HG02759 (cell line): ENCODE measurements around the gene ENTPD5.
"Not testable (repeated sequence)": the region's sequence is repeated elsewhere in the genome, so short reads cannot be mapped to it uniquely, and the experiment has no call there.

ENCODE experiments used
- ATAC-seq: cut with Tn5 transposase; IDR thresholded peaks from one replicate; pipeline ENCODE4 v1.9.1; 2021; ENCODE audit warnings: mild to moderate bottlenecking, moderate library complexity; ENCODE audit not compliant: unreplicated experiment

Gene ENTPD5

DNA sequence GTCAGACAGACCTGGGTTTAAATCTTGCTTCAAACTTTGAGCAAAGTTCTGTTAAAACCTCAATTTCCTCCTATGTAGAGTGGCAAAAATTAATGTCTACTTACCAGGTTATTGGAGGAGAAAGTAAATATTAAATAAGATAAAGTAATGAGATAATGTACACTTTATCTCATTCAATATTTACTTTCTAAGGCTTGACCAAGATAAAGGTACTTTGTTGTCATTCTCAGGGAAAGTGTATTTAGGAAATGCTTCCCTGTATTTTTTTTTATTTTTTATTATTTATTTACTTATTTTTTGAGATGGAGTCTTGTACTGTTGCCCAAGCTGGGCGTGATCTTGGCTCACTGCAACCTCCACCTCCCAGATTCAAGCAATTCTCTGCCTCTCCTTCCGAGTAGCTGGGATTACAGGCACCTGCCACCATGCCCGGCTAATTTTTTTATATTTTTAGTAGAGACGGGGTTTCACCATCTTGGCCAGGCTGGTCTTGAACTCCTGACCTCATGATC, 73.9 kb downstream of the ENTPD5 start:
- ATAC-seq: no peak

- no peak for ATAC-seq
Measured at GRCh38 chr14:73944432-73945158, 74.5 kb downstream of the ENTPD5 start.

GRCh38 chr14:73943083-73943482, 76.0 kb downstream of the ENTPD5 start:
- ATAC-seq: no peak

- no peak for ATAC-seq
Measured at GRCh38 chr14:73942180-73942579, 76.9 kb downstream of the ENTPD5 start.

DNA sequence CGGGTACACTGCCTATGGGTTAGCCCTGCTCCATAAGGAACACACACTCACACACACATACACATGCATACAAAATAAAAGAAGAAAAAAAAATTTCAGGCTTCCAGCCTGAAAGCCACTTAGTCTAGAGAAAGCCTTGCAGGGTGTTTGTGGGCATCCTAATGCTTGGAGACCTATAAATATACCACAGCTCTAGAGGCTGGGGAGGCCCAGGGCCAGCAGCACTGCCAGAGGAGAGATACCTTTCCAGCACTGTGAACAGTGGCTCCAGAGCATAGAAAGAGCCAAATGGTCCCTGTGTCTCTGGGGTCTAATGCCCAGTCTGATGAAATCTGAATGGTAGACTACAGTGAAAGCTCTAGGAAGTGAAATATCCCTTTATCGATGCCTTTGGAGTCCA, 82.1 kb downstream of the ENTPD5 start:
- no peak for ATAC-seq

DNA sequence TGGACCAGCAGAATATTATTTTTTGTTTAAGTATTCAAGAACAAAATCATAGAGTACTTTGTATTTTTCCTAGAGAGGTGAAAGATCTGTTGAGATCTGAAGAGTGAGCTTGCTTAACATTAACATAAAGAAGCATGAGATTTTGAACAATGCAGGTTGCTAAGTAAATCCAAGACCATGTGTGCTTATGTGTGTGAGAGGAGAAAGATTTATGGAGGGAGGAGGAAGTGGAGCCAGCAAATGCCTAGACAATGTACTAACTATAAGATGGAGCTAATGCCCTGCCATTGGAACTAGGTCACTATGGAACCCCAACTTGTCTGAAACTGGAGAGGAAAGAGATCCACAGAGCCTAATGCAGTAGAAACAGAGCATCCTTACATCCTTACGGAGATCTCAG, 82.5 kb downstream of the ENTPD5 start:
- ATAC-seq: no peak

GRCh38 chr14:73935666-73936065, 83.4 kb downstream of the ENTPD5 start:
- ATAC-seq: no peak

DNA sequence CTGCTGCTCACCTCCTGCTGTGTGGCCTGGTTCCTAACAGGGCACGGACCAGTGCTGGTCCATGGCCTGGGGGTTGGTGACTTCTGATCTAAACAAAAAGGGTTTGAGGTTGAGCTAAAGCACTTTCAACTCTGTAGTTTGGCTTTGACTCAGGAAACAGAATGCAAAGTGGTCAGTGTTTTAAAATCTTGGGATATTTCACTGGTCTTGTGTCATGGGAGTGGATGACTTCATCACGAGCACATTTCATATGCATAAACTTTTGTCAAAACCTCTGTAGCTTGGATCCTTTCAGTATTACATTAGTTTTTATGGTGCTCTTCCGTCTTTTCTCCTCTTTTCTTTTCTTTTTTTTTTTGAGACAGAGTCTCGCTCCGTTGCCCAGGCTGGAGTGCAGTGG, 94.8 kb downstream of the ENTPD5 start:
- no peak for ATAC-seq

DNA sequence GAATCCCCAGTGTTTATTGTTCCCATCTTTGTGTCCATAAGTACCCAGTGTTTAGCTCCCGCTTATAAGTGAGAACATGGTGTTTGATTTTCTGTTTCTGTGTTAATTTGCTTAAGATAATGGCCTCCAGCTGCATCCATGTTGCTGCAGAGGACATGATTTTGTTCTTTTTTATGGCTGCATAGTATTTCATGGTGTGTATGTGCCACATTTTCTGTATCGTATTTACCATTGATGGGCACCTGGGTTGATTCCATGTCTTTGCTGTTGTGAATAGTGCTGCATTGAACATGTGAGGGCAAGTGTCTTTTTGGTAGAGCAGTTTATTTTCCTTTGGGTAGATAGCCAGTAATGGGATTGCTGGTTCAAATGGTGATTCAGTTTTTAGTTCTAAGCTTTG, 99.6 kb downstream of the ENTPD5 start:
- ATAC-seq: not testable (repeated sequence)

DNA sequence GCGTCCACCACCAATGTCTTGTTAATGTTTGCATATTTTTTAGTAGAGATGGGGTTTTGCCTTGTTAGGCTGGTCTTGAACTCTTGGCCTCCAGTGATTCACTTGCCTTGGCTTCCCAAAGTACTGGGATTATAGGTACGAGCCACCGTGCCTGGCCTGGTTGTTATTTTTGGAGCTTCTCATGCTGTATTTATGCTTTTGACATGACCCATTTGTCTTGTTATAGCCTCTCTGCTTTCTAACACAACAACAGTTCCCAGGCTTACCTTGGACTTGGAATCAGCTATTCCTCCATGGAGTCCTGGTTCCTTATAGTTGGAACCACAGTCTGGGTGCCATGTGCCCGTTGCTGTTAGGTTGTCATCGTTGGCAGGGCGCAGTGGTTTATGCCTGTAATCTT, 102.8 kb downstream of the ENTPD5 start:
- ATAC-seq: no peak

DNA sequence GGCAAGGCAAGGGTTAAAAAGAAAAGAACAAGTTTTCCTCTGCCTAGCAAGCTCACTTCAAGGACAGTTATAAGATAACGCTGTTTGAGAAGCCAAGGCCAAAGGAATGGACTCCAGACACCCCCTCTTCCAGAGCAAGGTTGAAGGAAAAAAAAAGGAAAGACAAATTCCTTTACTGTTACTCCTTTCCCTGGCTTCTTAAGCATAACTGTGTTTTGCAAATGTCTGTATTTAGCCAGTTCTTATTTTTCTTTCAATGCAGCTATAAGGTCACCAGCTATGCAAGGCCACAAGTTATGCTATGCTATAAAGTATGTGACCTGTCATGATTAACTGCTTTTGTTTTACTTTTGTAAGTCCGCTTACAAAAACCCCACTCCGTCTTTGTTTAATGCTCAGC, 105.8 kb downstream of the ENTPD5 start:
- no peak for ATAC-seq

DNA sequence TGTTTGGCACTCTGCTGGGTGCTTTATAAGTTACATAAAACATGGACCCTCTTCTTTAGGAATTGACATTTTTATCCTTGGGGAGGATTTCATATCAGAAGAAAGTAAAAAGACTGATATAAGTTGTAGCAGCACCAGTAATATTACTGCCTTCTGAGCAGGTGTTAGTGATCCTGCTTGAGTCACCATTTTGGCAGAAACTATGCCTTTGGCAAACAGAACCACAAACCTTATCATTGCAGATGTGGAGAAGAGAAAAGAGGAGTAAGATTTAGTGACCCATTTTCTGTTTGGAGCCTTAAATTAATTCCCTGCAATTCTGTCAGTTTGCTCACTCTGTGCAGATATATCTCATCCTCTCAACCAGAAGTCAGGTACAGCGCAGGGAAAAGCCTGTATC, 109.4 kb downstream of the ENTPD5 start:
- ATAC-seq: no peak
